ENCODE results near the gene THAP4. TPM values are rescaled to one million over a fixed set of nuclear protein-coding genes. Genes with fewer than 3 reads are reported as not detected.

Gene THAP4
- total and polyA plus RNA-seq, 2 of the 4 experiments (the other 2 are of a cell fraction), result 33.9 to 55.1 TPM

GRCh38 chr2:241535871-241536655, 100.9 kb downstream of the THAP4 start:
- DNase-seq (no peak), ATAC-seq (ENCODE audit: low read depth) (no peak)
- H2BK120ac ChIP-seq (ENCODE audit: low read depth, low read length), result no peak overlapping the region
- no peak overlapping the region for H3K27ac ChIP-seq (ENCODE audit: insufficient read depth, low read length)
- no peak overlapping the region for H4K5ac ChIP-seq (ENCODE audit: low read depth, low read length)
- H3K14ac ChIP-seq (replicated peaks; ENCODE audit: low read depth, low read length), result no peak overlapping the region
- H3K4ac ChIP-seq (ENCODE audit: low read depth, low read length), result no peak overlapping the region
- POLR2A ChIA-PET (ENCODE audit: unreplicated experiment), result no interaction called here
- H3K27me3 ChIP-seq (ENCODE audit: control insufficient read depth, insufficient read depth, low read length), result peaks cover 18% of the 10 kb centered on the region
- no peak overlapping the region for H3K18ac ChIP-seq (ENCODE audit: low read depth, low read length)
- H2AK9ac ChIP-seq (replicated peaks; ENCODE audit: low read depth, low read length, poor library complexity), result no peak overlapping the region
- dilution Hi-C loops (cut with HindIII; ENCODE audit: low sequenced_read_pairs, unreplicated experiment) (no loop called here), in situ Hi-C loops (cut with MboI; ENCODE audit: low sequenced_read_pairs) (no loop called here), intact Hi-C loops (cut with micrococcal nuclease) (no loop called here)
- no peak overlapping the region for H2AFZ ChIP-seq (replicated peaks; ENCODE audit: low read length, poor library complexity)
- no peak overlapping the region for H2BK20ac ChIP-seq (ENCODE audit: low read depth, low read length)
- no peak overlapping the region for H2BK15ac ChIP-seq (ENCODE audit: low read depth, low read length)
- H4K8ac ChIP-seq (ENCODE audit: low read depth in 2 of 2, low read length in 2 of 2), result no peak overlapping the region
- CTCF ChIA-PET, result interaction anchor here (0.5 kb wide), 1 partner anchor 20 kb away, joined by 4 read pairs; no protein-coding TSS in a partner anchor
- no peak overlapping the region for H3K56ac ChIP-seq (ENCODE audit: extremely low read depth, insufficient read depth, low read length)
- H3K9ac ChIP-seq (ENCODE audit: low read depth, low read length), result no peak overlapping the region
- H2AK5ac ChIP-seq (ENCODE audit: low read depth, low read length), result no peak overlapping the region
- no peak overlapping the region for H4K91ac ChIP-seq (ENCODE audit: insufficient read depth, low read depth, low read length)
- H3K79me1 ChIP-seq (ENCODE audit: low read depth in 1 of 2, low read length in 2 of 2), result no peaks in the 10 kb centered on the region
- H3K9me3 ChIP-seq (ENCODE audit: control insufficient read depth, insufficient read depth, low read length), result no peaks in the 10 kb centered on the region
- H3K23ac ChIP-seq (ENCODE audit: low read depth, low read length), result no peak overlapping the region
- TF ChIP-seq RFX5 (IDR thresholded peaks at IDR 0.05; ENCODE audit: low read depth, low read length), result no peak
- no peaks in the 10 kb centered on the region for H3K36me3 ChIP-seq (ENCODE audit: control insufficient read depth, insufficient read depth, low read length)
- no peaks in the 10 kb centered on the region for H3K4me1 ChIP-seq (ENCODE audit: control insufficient read depth, insufficient read depth, low read length)
- H3K9me1 ChIP-seq (ENCODE audit: insufficient read depth, low read length), result no peaks in the 10 kb centered on the region
- no TSS peak for BruUV-seq (replicated peaks)
- H4K20me1 ChIP-seq (ENCODE audit: insufficient read depth, low read length), result no peaks in the 10 kb centered on the region
- H3K4me2 ChIP-seq (ENCODE audit: low read depth, low read length), result no peak overlapping the region
- H3K4me3 ChIP-seq (ENCODE audit: insufficient read depth, low read depth, low read length), result no peak overlapping the region
- 62% methylated on average over 4 of the region's 13 CpGs; no CpG with 5 or more reads in 1 of the 2 experiments for WGBS, 2 experiments (ENCODE audit: extremely low coverage in 2 of 2, insufficient read length in 1 of 2)
- no peak overlapping the region for H2BK5ac ChIP-seq (ENCODE audit: low read depth, low read length, poor library complexity, severe bottlenecking)
